HepG2 (cell line): Measurements from ENCODE around the gene CDCA5. TPM values are rescaled to one million over a fixed set of nuclear protein-coding genes. Genes with fewer than 3 reads are reported as not detected.

Source experiments
- ATF7-NPFF ChIP-seq: sonication (generic); formaldehyde crosslinking; IDR thresholded peaks from 2 replicates; pipeline ENCODE4 v1.8.1; 2023; ENCODE audit warnings: mild to moderate bottlenecking, low read depth, missing genetic modification reagents, moderate library complexity
- BHLHE40 ChIP-seq: IDR thresholded peaks from 2 replicates; pipeline ENCODE4 v1.6.1; 2011; ENCODE audit warnings: low read length, improper control_type of control experiment
- BRCA1 ChIP-seq: sonication (generic); formaldehyde crosslinking; IDR thresholded peaks from 2 replicates; pipeline ENCODE4 v1.4.0; 2020; ENCODE audit warnings: missing genetic modification reagents
- CERS6 ChIP-seq: sonication (generic); formaldehyde crosslinking; IDR thresholded peaks from 2 replicates; pipeline ENCODE4 v1.5.0; 2020; ENCODE audit warnings: missing genetic modification reagents
- HMGA1 ChIP-seq: sonication (generic); formaldehyde crosslinking; conservative IDR thresholded peaks from 2 replicates; pipeline ENCODE4 v1.4.0; 2020; ENCODE audit warnings: missing genetic modification reagents
- KDM3A ChIP-seq: IDR thresholded peaks from 2 replicates; pipeline ENCODE4 v1.6.1; 2018; ENCODE audit warnings: low read depth, missing compliant biosample characterization
- KDM5A ChIP-seq: fragments of 200-600 bp; sonication (generic); IDR thresholded peaks from 2 replicates; pipeline ENCODE4 v1.7.0; 2018; ENCODE audit warnings: antibody characterized with exemption, mild to moderate bottlenecking, low read length, borderline replicate concordance
- MIER2 ChIP-seq: IDR thresholded peaks from 2 replicates; pipeline ENCODE4 v1.6.1; 2016; ENCODE audit warnings: missing biosample characterization, missing genetic modification reagents
- REL ChIP-seq: sonication (generic); formaldehyde crosslinking; conservative IDR thresholded peaks from 2 replicates; pipeline ENCODE4 v1.8.0; 2022; ENCODE audit warnings: mild to moderate bottlenecking, missing genetic modification reagents, moderate library complexity
- SMYD3 ChIP-seq: sonication (generic); formaldehyde crosslinking; IDR thresholded peaks from 2 replicates; pipeline ENCODE4 v1.8.1; 2023; ENCODE audit warnings: mild to moderate bottlenecking, missing genetic modification reagents
- YEATS2 ChIP-seq: sonication (generic); formaldehyde crosslinking; IDR thresholded peaks from 2 replicates; pipeline ENCODE4 v1.4.0; 2020; ENCODE audit warnings: missing genetic modification reagents, borderline replicate concordance
- ZNF660 ChIP-seq: sonication (generic); formaldehyde crosslinking; IDR thresholded peaks from 2 replicates; pipeline ENCODE4 v1.5.1; 2020; ENCODE audit warnings: mild to moderate bottlenecking, low read depth, missing genetic modification reagents, borderline replicate concordance
- ZNF781 ChIP-seq: sonication (generic); formaldehyde crosslinking; IDR thresholded peaks from 2 replicates; pipeline ENCODE4 v1.5.1; 2020; ENCODE audit warnings: borderline replicate concordance, mild to moderate bottlenecking, missing genetic modification reagents; ENCODE audit errors: not compliant biosample characterization
- ZNF841 ChIP-seq: sonication (generic); formaldehyde crosslinking; IDR thresholded peaks from 2 replicates; pipeline ENCODE4 v1.8.1; 2023; ENCODE audit warnings: missing genetic modification reagents, borderline replicate concordance
- ZSCAN20 ChIP-seq: sonication (generic); formaldehyde crosslinking; IDR thresholded peaks from 2 replicates; pipeline ENCODE4 v1.4.0; 2020; ENCODE audit warnings: missing genetic modification reagents, mild to moderate bottlenecking, borderline replicate concordance
- ZXDC ChIP-seq: sonication (generic); formaldehyde crosslinking; IDR thresholded peaks from 2 replicates; pipeline ENCODE4 v1.5.0; 2020; ENCODE audit warnings: mild to moderate bottlenecking, missing genetic modification reagents
- polyA plus RNA-seq, 8 experiments: library from polyadenylated mRNA; depleted of rRNA in 3 of 8; stranded (reverse) in 7 of 8; unstranded in 1 of 8; fragments of >200 nt; fragmentation: Illumina TruSeq in 4 of 8; extraction: Trizol in 4 of 8; gene quantifications; 2 replicates each; pipeline versions ENCODE4 v1.2.1 to v1.2.3, GENCODE V29; 2011 to 2016; ENCODE audit warnings: low read depth in 4 of 8, missing spikeins in 1 of 8, mixed read lengths in 1 of 8; ENCODE audit not compliant: insufficient read depth in 1 of 8
- total RNA-seq, 5 experiments: library from RNA; depleted of rRNA; stranded (reverse); fragments of >200 nt; fragmentation: Illumina TruSeq; extraction: Trizol; gene quantifications; 2 replicates each; pipeline ENCODE4 v1.2.3, GENCODE V29; 2016; ENCODE audit warnings: low read depth in 1 of 5
- TF ChIP-seq, protein P1 (sequence below): sonication (generic); formaldehyde crosslinking; IDR thresholded peaks from 2 replicates; pipeline ENCODE4 v1.5.1; 2020; ENCODE audit warnings: mild to moderate bottlenecking, missing genetic modification reagents, moderate library complexity
- TF ChIP-seq, protein P2 (sequence below): sonication (generic); formaldehyde crosslinking; IDR thresholded peaks from 2 replicates; pipeline ENCODE4 v1.4.0; 2020; ENCODE audit warnings: missing genetic modification reagents

Gene CDCA5
- total and polyA plus RNA-seq, 2 of the 13 experiments (the other 11 are each of a cell fraction or from before 2014, with no cell fraction given): 13.5 to 50.6 TPM

DNA sequence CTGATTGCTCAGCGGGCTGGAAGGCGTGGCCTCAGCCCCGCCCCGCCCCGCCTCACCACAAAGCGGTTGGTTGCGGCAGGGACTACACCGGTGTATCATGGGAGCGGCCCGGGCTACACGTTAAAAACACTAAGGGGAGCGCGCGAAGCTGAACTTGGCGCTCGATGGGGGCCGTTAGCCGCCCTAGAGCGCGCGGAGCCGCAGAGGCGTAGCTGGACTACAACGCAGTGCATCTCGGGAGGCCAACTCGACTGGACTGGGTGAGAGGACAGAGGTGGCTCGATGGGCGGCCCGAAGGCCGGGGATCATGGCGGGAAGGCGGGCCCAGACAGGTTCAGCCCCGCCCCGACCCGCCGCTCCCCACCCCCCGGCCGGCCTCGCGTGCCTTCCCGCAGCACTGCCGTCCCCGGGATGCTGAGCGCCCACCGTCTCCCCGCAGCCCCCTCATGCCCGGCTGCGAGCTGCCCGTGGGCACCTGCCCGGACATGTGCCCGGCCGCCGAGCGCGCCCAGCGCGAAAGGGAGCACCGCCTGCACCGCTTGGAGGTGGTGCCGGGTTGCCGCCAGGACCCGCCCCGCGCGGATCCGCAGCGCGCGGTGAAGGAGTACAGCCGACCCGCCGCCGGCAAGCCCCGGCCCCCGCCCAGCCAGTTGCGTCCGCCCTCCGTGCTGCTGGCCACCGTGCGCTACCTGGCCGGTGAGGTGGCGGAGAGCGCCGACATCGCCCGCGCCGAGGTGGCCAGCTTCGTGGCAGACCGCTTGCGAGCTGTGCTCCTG lies 42.8 kb downstream of the CDCA5 start, which contains the start of gene SAC3D1 (continued):
- TF ChIP-seq KDM3A: no peak
- no peak for TF ChIP-seq CERS6 (CRISPR knock-in tag)
- TF ChIP-seq ZNF841 (CRISPR knock-in tag): no peak
- 0 out of 2 replicates have a peak, but pooled peaks have one; percentile 9 for TF ChIP-seq BHLHE40
- TF ChIP-seq REL (CRISPR knock-in tag): 0 out of 2 replicates have a peak, but pooled peaks have one; percentile 43
- no peak for TF ChIP-seq ZNF781 (CRISPR knock-in tag)
- peak; percentile 75; the same call in 1 of the 2 replicates for TF ChIP-seq ZXDC (CRISPR knock-in tag)
- no peak for TF ChIP-seq HMGA1
- TF ChIP-seq YEATS2: peak; percentile 83
- TF ChIP-seq ATF7-NPFF (CRISPR knock-in tag): peak; percentile 51; the same call in 1 of the 2 replicates
- TF ChIP-seq MIER2: no peak
- TF ChIP-seq, protein P1, sequence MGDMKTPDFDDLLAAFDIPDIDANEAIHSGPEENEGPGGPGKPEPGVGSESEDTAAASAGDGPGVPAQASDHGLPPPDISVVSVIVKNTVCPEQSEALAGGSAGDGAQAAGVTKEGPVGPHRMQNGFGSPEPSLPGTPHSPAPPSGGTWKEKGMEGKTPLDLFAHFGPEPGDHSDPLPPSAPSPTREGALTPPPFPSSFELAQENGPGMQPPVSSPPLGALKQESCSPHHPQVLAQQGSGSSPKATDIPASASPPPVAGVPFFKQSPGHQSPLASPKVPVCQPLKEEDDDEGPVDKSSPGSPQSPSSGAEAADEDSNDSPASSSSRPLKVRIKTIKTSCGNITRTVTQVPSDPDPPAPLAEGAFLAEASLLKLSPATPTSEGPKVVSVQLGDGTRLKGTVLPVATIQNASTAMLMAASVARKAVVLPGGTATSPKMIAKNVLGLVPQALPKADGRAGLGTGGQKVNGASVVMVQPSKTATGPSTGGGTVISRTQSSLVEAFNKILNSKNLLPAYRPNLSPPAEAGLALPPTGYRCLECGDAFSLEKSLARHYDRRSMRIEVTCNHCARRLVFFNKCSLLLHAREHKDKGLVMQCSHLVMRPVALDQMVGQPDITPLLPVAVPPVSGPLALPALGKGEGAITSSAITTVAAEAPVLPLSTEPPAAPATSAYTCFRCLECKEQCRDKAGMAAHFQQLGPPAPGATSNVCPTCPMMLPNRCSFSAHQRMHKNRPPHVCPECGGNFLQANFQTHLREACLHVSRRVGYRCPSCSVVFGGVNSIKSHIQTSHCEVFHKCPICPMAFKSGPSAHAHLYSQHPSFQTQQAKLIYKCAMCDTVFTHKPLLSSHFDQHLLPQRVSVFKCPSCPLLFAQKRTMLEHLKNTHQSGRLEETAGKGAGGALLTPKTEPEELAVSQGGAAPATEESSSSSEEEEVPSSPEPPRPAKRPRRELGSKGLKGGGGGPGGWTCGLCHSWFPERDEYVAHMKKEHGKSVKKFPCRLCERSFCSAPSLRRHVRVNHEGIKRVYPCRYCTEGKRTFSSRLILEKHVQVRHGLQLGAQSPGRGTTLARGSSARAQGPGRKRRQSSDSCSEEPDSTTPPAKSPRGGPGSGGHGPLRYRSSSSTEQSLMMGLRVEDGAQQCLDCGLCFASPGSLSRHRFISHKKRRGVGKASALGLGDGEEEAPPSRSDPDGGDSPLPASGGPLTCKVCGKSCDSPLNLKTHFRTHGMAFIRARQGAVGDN (CRISPR knock-in tag): peak; percentile 89
- no peak for TF ChIP-seq ZSCAN20 (CRISPR knock-in tag)
- TF ChIP-seq ZNF660: no peak
- TF ChIP-seq SMYD3: no peak
- 0 out of 2 replicates have a peak, but pooled peaks have one; percentile 35 for TF ChIP-seq BRCA1
- no peak; the same call in 1 of the 2 replicates for TF ChIP-seq KDM5A
- TF ChIP-seq, protein P2, sequence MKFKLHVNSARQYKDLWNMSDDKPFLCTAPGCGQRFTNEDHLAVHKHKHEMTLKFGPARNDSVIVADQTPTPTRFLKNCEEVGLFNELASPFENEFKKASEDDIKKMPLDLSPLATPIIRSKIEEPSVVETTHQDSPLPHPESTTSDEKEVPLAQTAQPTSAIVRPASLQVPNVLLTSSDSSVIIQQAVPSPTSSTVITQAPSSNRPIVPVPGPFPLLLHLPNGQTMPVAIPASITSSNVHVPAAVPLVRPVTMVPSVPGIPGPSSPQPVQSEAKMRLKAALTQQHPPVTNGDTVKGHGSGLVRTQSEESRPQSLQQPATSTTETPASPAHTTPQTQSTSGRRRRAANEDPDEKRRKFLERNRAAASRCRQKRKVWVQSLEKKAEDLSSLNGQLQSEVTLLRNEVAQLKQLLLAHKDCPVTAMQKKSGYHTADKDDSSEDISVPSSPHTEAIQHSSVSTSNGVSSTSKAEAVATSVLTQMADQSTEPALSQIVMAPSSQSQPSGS: peak; percentile 62; the same call in 1 of the 2 replicates
